Astrocyte (in vitro differentiated cells and primary cell): ENCODE measurements around the gene KPNA3. TPM values are rescaled to one million over a fixed set of nuclear protein-coding genes. Genes with fewer than 3 reads are reported as not detected.

Experiments
- DNase-seq: peaks from one replicate; pipeline ENCODE4 v3.0.0-alpha.2; 2010; ENCODE audit warnings: low read depth
- FAIRE-seq: peaks from 2 replicates; lab custom pipeline; 2011; peaks lifted over from hg19 to GRCh38; lab: Jason Lieb, UNC
- H2AFZ ChIP-seq: 2 replicates; pipeline ENCODE4 v1.6.0; 2012; ENCODE audit warnings: low read depth, low read length, inconsistent platforms
- H3K27ac ChIP-seq: 2 replicates; pipeline ENCODE4 v1.5.1; 2011; ENCODE audit warnings: low read depth, low read length, inconsistent platforms
- H3K27me3 ChIP-seq: 2 replicates; pipeline ENCODE4 v1.6.0; 2011; ENCODE audit warnings: low read length, inconsistent platforms; ENCODE audit not compliant: insufficient read depth
- H3K36me3 ChIP-seq: 2 replicates; pipeline ENCODE4 v1.5.1; 2011; ENCODE audit warnings: low read length, inconsistent platforms; ENCODE audit not compliant: insufficient read depth
- H3K4me1 ChIP-seq: 2 replicates; pipeline ENCODE4 v1.5.1; 2011; ENCODE audit warnings: low read length, inconsistent platforms; ENCODE audit not compliant: insufficient read depth
- H3K4me2 ChIP-seq: 2 replicates; pipeline ENCODE4 v1.6.0; 2012; ENCODE audit warnings: low read length, inconsistent platforms
- H3K4me3 ChIP-seq: 2 replicates; pipeline ENCODE4 v1.5.1; 2011; ENCODE audit warnings: low read depth, mild to moderate bottlenecking, low read length, inconsistent platforms; ENCODE audit not compliant: insufficient read depth
- H3K79me2 ChIP-seq: 2 replicates; pipeline ENCODE4 v1.6.0; 2012; ENCODE audit warnings: mild to moderate bottlenecking, low read length, inconsistent platforms; ENCODE audit not compliant: insufficient read depth
- H3K9ac ChIP-seq: 2 replicates; pipeline ENCODE4 v1.6.0; 2012; ENCODE audit warnings: mild to moderate bottlenecking, low read length, inconsistent platforms
- H3K9me3 ChIP-seq: 2 replicates; pipeline ENCODE4 v1.5.1; 2012; ENCODE audit warnings: low read depth, mild to moderate bottlenecking, low read length, inconsistent platforms; ENCODE audit not compliant: insufficient read depth
- H4K20me1 ChIP-seq: 2 replicates; pipeline ENCODE4 v1.6.0; 2012; ENCODE audit warnings: low read length, inconsistent platforms; ENCODE audit not compliant: insufficient read depth
- H3K27ac Mint-ChIP-seq: one replicate; pipeline ENCODE4 v1.8.0; 2021; ENCODE audit warnings: mild to moderate bottlenecking, mixed read lengths; ENCODE audit not compliant: unreplicated experiment
- H3K27me3 Mint-ChIP-seq: one replicate; pipeline ENCODE4 v1.8.0; 2021; ENCODE audit warnings: low read depth, mixed read lengths; ENCODE audit not compliant: unreplicated experiment
- H3K36me3 Mint-ChIP-seq: one replicate; pipeline ENCODE4 v1.8.0; 2021; ENCODE audit warnings: low read depth, mixed read lengths; ENCODE audit not compliant: unreplicated experiment
- H3K4me1 Mint-ChIP-seq: one replicate; pipeline ENCODE4 v1.8.0; 2021; ENCODE audit warnings: low read depth, mixed read lengths; ENCODE audit not compliant: unreplicated experiment
- H3K4me3 Mint-ChIP-seq: one replicate; pipeline ENCODE4 v1.8.0; 2021; ENCODE audit warnings: mild to moderate bottlenecking, moderate library complexity, mixed read lengths; ENCODE audit not compliant: unreplicated experiment
- H3K9me3 Mint-ChIP-seq: one replicate; pipeline ENCODE4 v1.8.0; 2021; ENCODE audit warnings: mild to moderate bottlenecking, mixed read lengths; ENCODE audit not compliant: unreplicated experiment
- CTCF ChIP-seq: IDR thresholded peaks from 2 replicates; pipeline ENCODE4 v1.5.1; 2011; ENCODE audit warnings: low read depth, mild to moderate bottlenecking, inconsistent platforms, low read length, moderate library complexity; ENCODE audit not compliant: insufficient read depth
- EZH2 ChIP-seq: IDR thresholded peaks from 2 replicates; pipeline ENCODE4 v1.6.1; 2012; ENCODE audit warnings: mild to moderate bottlenecking, low read length, inconsistent platforms; ENCODE audit not compliant: insufficient read depth
- total RNA-seq: library from RNA; stranded (reverse); gene quantifications from 2 replicates; pipeline ENCODE4 v1.2.1, GENCODE V29; 2021

Gene KPNA3
- total RNA-seq, 1 donor from 2014 or later, result 62.0 TPM

- FAIRE-seq, result no peak
- no peak overlapping the region for H3K27ac Mint-ChIP-seq
Measured at GRCh38 chr13:49829715-49830114, 37.2 kb upstream of the KPNA3 start.

GRCh38 chr13:49828453-49828852 lies 36.0 kb upstream of the KPNA3 start:
- Histone ChIP-seq H3K36me3 (no peaks in the 10 kb centered on the region), H4K20me1 (no peaks in the 10 kb centered on the region), H3K9me3 (no peaks in the 10 kb centered on the region), H3K4me1 (no peaks in the 10 kb centered on the region), H3K9ac (no peak overlapping the region), H3K79me2 (no peaks in the 10 kb centered on the region), H3K27ac (no peak overlapping the region), H2AFZ (no peak overlapping the region), H3K4me3 (no peak overlapping the region), H3K4me2 (no peak overlapping the region), H3K27me3 (peaks cover 8% of the 10 kb centered on the region)
- H3K9me3 Mint-ChIP-seq, result no peaks in the 10 kb centered on the region
- TF ChIP-seq EZH2 (no peak), CTCF (no peak)
- DNase-seq, result no peak
- H3K36me3 Mint-ChIP-seq, result no peaks in the 10 kb centered on the region
- peaks cover 10% of the 10 kb centered on the region for H3K27me3 Mint-ChIP-seq
- no peak overlapping the region for H3K27ac Mint-ChIP-seq
- no peak overlapping the region for H3K4me3 Mint-ChIP-seq
- FAIRE-seq, result no peak
- no peaks in the 10 kb centered on the region for H3K4me1 Mint-ChIP-seq

More at GRCh38 chr13:49829715-49830114, 37.2 kb upstream of the KPNA3 start:
- Histone ChIP-seq H3K9ac (no peak overlapping the region), H3K4me3 (no peak overlapping the region), H3K36me3 (no peaks in the 10 kb centered on the region), H3K9me3 (no peaks in the 10 kb centered on the region), H3K4me2 (no peak overlapping the region), H3K27me3 (peaks cover under 1% of the 10 kb centered on the region), H3K27ac (no peak overlapping the region), H4K20me1 (no peaks in the 10 kb centered on the region), H2AFZ (no peak overlapping the region), H3K79me2 (no peaks in the 10 kb centered on the region), H3K4me1 (no peaks in the 10 kb centered on the region)
- TF ChIP-seq EZH2 (no peak), CTCF (no peak)
- no peaks in the 10 kb centered on the region for H3K36me3 Mint-ChIP-seq
- H3K4me3 Mint-ChIP-seq, result no peak overlapping the region
- no peak for DNase-seq
- H3K27me3 Mint-ChIP-seq, result peaks cover 8% of the 10 kb centered on the region
- no peaks in the 10 kb centered on the region for H3K4me1 Mint-ChIP-seq
- no peaks in the 10 kb centered on the region for H3K9me3 Mint-ChIP-seq

- Histone ChIP-seq H3K27me3 (peaks cover 8% of the 10 kb centered on the region), H3K79me2 (no peaks in the 10 kb centered on the region), H3K4me1 (no peaks in the 10 kb centered on the region), H3K9ac (no peak overlapping the region), H2AFZ (no peak overlapping the region), H3K36me3 (no peaks in the 10 kb centered on the region), H3K4me2 (no peak overlapping the region), H3K9me3 (no peaks in the 10 kb centered on the region), H3K4me3 (no peak overlapping the region), H4K20me1 (no peaks in the 10 kb centered on the region), H3K27ac (no peak overlapping the region)
- no peaks in the 10 kb centered on the region for H3K9me3 Mint-ChIP-seq
- H3K36me3 Mint-ChIP-seq, result no peaks in the 10 kb centered on the region
- no peaks in the 10 kb centered on the region for H3K4me1 Mint-ChIP-seq
- no peak overlapping the region for H3K4me3 Mint-ChIP-seq
- FAIRE-seq (no peak), DNase-seq (no peak)
- peaks cover 10% of the 10 kb centered on the region for H3K27me3 Mint-ChIP-seq
- H3K27ac Mint-ChIP-seq, result no peak overlapping the region
- TF ChIP-seq CTCF, result no peak
- no peak for TF ChIP-seq EZH2
Measured at GRCh38 chr13:49827891-49828290, 35.4 kb upstream of the KPNA3 start.
